ENCODE measurements around the gene ADGRL3. TPM values are rescaled to one million over a fixed set of nuclear protein-coding genes. Genes with fewer than 3 reads are reported as not detected.
A peak's percentile ranks its signal among the peaks of the same experiment; 100 is the strongest.

ADGRL3 gene
- total RNA-seq, 1 donor from 2014 or later = 2.1 TPM

DNA sequence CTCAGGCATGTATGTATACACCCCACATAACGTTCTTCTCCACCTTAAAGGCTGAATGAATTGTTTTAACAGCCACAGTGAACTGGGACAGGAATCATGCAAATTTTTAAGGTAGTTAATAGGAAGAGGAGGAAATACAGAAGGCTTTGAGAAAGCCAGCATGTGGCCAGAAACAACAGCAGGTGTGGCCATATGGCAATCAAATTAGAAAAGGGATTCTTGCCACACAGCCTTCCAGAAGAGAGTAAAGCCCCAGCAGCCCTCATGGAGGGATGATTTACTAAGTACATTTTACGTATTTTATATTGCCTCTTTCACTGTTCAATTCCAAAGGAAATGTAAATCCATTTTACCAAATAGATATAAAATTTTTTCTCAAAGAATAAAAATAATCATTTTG, 792.2 kb downstream of the ADGRL3 start:
- Histone ChIP-seq H3K27me3 (ENCODE audit: control insufficient read depth, insufficient read depth, low read length) (no peaks in the 10 kb centered on the region), H3K36me3 (ENCODE audit: control insufficient read depth, insufficient read depth, low read length) (no peaks in the 10 kb centered on the region), H3K4me3 (ENCODE audit: low read depth, low read length) (no peak overlapping the region)
- TF ChIP-seq, protein P1, sequence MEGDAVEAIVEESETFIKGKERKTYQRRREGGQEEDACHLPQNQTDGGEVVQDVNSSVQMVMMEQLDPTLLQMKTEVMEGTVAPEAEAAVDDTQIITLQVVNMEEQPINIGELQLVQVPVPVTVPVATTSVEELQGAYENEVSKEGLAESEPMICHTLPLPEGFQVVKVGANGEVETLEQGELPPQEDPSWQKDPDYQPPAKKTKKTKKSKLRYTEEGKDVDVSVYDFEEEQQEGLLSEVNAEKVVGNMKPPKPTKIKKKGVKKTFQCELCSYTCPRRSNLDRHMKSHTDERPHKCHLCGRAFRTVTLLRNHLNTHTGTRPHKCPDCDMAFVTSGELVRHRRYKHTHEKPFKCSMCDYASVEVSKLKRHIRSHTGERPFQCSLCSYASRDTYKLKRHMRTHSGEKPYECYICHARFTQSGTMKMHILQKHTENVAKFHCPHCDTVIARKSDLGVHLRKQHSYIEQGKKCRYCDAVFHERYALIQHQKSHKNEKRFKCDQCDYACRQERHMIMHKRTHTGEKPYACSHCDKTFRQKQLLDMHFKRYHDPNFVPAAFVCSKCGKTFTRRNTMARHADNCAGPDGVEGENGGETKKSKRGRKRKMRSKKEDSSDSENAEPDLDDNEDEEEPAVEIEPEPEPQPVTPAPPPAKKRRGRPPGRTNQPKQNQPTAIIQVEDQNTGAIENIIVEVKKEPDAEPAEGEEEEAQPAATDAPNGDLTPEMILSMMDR (IDR thresholded peaks at IDR 0.05; ENCODE audit: insufficient read depth, low read length, poor library complexity, severe bottlenecking) = no peak
- no peak for DNase-seq (ENCODE audit: low read depth)

DNA sequence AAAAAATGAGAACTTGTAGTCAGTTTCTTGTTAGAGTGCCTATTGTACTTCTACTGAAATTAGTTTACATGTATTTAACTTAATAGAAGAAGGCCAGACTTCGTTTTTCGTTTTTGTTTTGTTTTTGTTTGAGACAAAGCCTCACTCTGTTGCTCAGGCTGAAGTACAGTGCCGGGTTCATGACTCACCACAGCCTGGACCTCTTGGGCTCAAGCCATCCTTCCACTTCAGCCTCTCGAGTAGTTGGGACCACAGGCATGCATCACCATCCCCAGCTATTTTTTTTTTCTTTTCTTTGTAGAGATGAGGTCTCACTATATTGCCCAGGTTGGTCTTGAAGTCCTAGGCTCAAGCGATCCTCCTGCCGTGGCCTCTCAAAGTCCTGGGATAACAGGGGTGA, 793.9 kb downstream of the ADGRL3 start:
- H3K36me3 ChIP-seq (ENCODE audit: control insufficient read depth, insufficient read depth, low read length) = no peaks in the 10 kb centered on the region
- TF ChIP-seq, protein P1 (IDR thresholded peaks at IDR 0.05; ENCODE audit: insufficient read depth, low read length, poor library complexity, severe bottlenecking) = no peak
- H3K4me3 ChIP-seq (ENCODE audit: low read depth, low read length) = no peak overlapping the region
- no peaks in the 10 kb centered on the region for H3K27me3 ChIP-seq (ENCODE audit: control insufficient read depth, insufficient read depth, low read length)
- no peak for DNase-seq (ENCODE audit: low read depth)

DNA sequence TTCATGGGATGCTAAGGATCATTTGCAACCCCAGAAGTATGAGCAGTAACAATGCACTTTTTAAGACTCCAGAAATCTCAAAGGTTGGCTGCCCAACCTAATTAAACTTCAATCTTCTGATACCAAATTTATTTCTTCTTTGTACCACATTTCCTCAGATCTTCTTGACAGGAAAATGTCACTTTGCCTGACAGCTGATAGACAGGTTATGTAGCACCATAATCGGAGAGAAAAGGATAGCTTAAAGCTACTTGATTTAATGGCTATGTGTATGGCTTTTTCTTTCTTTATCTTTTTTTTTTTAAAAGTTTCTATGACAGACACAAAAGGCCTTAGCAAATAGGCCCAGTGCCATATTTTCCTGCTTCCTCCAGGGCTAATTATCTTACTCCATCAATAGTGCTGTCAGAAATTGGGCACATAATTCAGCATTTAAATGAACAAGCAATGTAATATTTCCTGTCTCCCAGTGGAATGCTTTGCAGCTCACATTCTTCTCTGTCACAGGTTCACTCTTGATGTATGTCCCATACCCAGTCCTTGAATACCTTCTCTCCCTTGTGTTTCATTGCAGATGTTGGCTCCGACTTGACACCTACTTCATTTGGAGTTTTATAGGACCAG, 795.7 kb downstream of the ADGRL3 start:
- no peak for DNase-seq (ENCODE audit: low read depth)

DNA sequence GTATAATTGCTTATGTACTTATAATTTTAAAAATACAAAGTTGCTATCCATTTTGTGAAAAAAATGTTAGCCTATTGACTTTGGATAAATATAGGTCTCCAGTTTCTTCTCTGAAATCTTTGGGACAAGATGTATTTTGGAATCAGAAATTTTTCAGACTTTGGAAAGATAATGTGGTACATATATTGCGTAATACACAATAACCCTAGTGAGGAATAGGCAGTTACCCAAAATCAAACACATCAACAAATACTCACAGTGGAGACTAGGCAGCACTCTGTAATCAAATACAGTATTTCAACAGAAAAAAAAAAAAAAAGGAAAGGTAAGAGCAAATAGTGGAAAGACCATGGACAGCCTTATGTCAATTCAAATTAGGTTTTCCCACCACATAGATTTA, 796.8 kb downstream of the ADGRL3 start:
- TF ChIP-seq, protein P1 (IDR thresholded peaks at IDR 0.05; ENCODE audit: insufficient read depth, low read length, poor library complexity, severe bottlenecking) = no peak
- H3K4me3 ChIP-seq (ENCODE audit: low read depth, low read length) = no peak overlapping the region
- no peaks in the 10 kb centered on the region for H3K27me3 ChIP-seq (ENCODE audit: control insufficient read depth, insufficient read depth, low read length)
- no peaks in the 10 kb centered on the region for H3K36me3 ChIP-seq (ENCODE audit: control insufficient read depth, insufficient read depth, low read length)
- DNase-seq (ENCODE audit: low read depth) = no peak

More for the DNA sequence above, 795.7 kb downstream of the ADGRL3 start:
- TF ChIP-seq, protein P1 (IDR thresholded peaks at IDR 0.05; ENCODE audit: insufficient read depth, low read length, poor library complexity, severe bottlenecking) = no peak
- Histone ChIP-seq H3K27me3 (ENCODE audit: control insufficient read depth, insufficient read depth, low read length) (no peaks in the 10 kb centered on the region), H3K4me3 (ENCODE audit: low read depth, low read length) (no peak overlapping the region), H3K36me3 (ENCODE audit: control insufficient read depth, insufficient read depth, low read length) (no peaks in the 10 kb centered on the region)

DNA sequence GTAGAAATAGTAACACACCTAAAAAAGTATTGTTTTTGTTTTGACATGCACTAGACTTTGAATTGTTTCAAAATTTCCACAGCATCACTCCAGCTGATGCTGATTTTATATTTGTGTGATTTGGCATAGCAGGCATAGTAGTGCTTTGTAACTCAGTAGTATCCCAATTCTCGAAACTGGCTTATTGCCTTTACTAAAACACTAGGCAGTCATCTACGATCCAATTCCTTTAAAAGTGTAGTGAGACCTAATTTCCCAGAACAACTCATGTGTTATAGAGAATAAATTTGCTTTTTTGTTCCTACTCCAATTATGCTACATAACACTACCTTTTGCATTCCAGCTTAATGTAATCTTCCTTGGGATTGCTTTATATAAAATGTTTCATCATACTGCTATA, 797.7 kb downstream of the ADGRL3 start:
- DNase-seq (ENCODE audit: low read depth) = no peak
- no peak overlapping the region for H3K4me3 ChIP-seq (ENCODE audit: low read depth, low read length)
- H3K27me3 ChIP-seq (ENCODE audit: control insufficient read depth, insufficient read depth, low read length) = no peaks in the 10 kb centered on the region
- no peaks in the 10 kb centered on the region for H3K36me3 ChIP-seq (ENCODE audit: control insufficient read depth, insufficient read depth, low read length)
- TF ChIP-seq, protein P1 (IDR thresholded peaks at IDR 0.05; ENCODE audit: insufficient read depth, low read length, poor library complexity, severe bottlenecking) = no peak

DNA sequence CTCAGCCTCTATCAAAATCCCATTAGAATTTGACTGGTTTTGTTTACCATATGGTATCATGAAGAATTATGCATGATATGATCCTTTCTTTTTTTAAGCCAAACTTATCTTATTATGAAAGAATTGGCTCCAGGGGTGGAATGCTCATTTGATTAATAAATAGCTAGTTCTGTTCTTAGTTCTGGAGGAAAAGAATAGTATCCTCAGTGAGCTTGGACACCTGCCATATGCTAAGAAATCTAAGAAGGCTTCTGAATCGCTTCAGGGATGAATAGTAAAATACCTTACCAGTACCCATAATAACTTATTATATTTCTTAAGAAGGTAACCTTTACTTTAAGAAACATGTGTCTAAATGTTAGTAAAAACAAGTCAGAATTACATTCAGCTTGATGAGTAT, 803.6 kb downstream of the ADGRL3 start:
- peak; percentile 4 for DNase-seq (ENCODE audit: low read depth)
- Histone ChIP-seq H3K27me3 (ENCODE audit: control insufficient read depth, insufficient read depth, low read length) (no peaks in the 10 kb centered on the region), H3K4me3 (ENCODE audit: low read depth, low read length) (no peak overlapping the region), H3K36me3 (ENCODE audit: control insufficient read depth, insufficient read depth, low read length) (no peaks in the 10 kb centered on the region)
- TF ChIP-seq, protein P1 (IDR thresholded peaks at IDR 0.05; ENCODE audit: insufficient read depth, low read length, poor library complexity, severe bottlenecking) = no peak
